WERI-Rb-1 (cell line): Measurements from ENCODE around the gene KCNMA1.

Experiments used
- DNase-seq: peaks from one replicate; pipeline ENCODE4 v3.0.0-alpha.2; 2020
- H3K27ac ChIP-seq: fragments of 250-450 bp; sonication (Bioruptor Pico); 2 replicates; pipeline ENCODE4 v1.5.1; 2020; ENCODE audit warnings: mild to moderate bottlenecking, moderate library complexity
- H3K27me3 ChIP-seq: fragments of 250-450 bp; sonication (Bioruptor Pico); 2 replicates; pipeline ENCODE4 v1.5.1; 2021; ENCODE audit warnings: mild to moderate bottlenecking, low read depth, moderate library complexity; ENCODE audit not compliant: insufficient read depth, severe bottlenecking
- H3K36me3 ChIP-seq: fragments of 250-450 bp; sonication (Bioruptor Pico); 2 replicates; pipeline ENCODE4 v1.5.1; 2020; ENCODE audit warnings: mild to moderate bottlenecking, moderate library complexity
- H3K4me3 ChIP-seq: 2 replicates; pipeline ENCODE4 v1.5.1; 2011; ENCODE audit warnings: low read depth, mild to moderate bottlenecking, control low read depth, low read length
- H3K9me3 ChIP-seq: fragments of 250-450 bp; sonication (Bioruptor Pico); 2 replicates; pipeline ENCODE4 v1.5.1; 2021; ENCODE audit warnings: mild to moderate bottlenecking, moderate library complexity; ENCODE audit not compliant: severe bottlenecking
- CTCF ChIP-seq: IDR thresholded peaks from 2 replicates; pipeline ENCODE4 v1.5.1; 2011; ENCODE audit warnings: low read depth, mild to moderate bottlenecking, control low read depth, inconsistent platforms, low read length

KCNMA1 gene

DNA sequence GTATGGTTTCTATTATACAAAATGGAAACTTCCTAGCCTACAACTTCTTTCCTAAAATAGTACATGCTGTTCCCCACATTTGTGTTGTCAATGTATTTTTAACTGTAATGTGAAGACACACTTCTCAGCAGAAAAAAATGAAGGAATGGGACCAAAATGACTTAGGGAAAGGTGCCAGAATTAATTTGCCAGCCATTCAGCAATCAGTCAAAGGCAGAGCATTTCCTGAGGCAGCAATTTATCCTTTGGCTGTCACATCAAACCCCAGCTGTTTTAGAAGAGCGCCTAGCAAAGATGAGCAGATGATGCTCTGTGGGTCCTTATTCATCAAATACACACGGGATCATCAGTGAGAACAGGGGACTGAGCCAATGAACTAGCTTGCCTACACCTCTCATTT lies 592.5 kb downstream of the KCNMA1 start:
- H3K27ac ChIP-seq, result no peak overlapping the region
- no peak for DNase-seq
- no peaks in the 10 kb centered on the region for H3K27me3 ChIP-seq
- H3K4me3 ChIP-seq, result no peak overlapping the region
- no peaks in the 10 kb centered on the region for H3K9me3 ChIP-seq
- H3K36me3 ChIP-seq, result no peaks in the 10 kb centered on the region
- no peak for TF ChIP-seq CTCF

DNA sequence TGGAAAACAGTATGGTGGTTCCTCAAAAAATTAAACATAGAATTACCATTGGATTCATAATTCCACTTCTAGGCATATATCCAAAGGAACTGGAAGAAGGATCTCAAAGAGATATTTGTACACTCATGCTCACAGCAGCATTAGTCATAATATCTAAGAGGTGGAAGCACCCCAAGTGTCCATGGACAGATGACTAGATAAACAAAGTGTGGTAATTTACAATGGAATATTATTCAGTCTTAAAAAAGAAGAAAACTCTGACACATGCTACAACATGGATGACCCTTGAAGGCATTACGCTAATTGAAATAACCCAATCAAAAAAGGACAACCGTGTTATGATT lies 594.2 kb downstream of the KCNMA1 start:
- Histone ChIP-seq H3K27me3 (no peaks in the 10 kb centered on the region), H3K27ac (no peak overlapping the region), H3K4me3 (no peak overlapping the region), H3K36me3 (no peaks in the 10 kb centered on the region), H3K9me3 (no peaks in the 10 kb centered on the region)
- no peak for TF ChIP-seq CTCF
- no peak for DNase-seq

GRCh38 chr10:77042706-77043419 lies 594.7 kb downstream of the KCNMA1 start:
- H3K27me3 ChIP-seq, result no peaks in the 10 kb centered on the region
- H3K27ac ChIP-seq, result no peak overlapping the region
- TF ChIP-seq CTCF, result no peak
- H3K36me3 ChIP-seq, result no peaks in the 10 kb centered on the region
- no peaks in the 10 kb centered on the region for H3K9me3 ChIP-seq
- H3K4me3 ChIP-seq, result no peak overlapping the region
- no peak for DNase-seq

DNA sequence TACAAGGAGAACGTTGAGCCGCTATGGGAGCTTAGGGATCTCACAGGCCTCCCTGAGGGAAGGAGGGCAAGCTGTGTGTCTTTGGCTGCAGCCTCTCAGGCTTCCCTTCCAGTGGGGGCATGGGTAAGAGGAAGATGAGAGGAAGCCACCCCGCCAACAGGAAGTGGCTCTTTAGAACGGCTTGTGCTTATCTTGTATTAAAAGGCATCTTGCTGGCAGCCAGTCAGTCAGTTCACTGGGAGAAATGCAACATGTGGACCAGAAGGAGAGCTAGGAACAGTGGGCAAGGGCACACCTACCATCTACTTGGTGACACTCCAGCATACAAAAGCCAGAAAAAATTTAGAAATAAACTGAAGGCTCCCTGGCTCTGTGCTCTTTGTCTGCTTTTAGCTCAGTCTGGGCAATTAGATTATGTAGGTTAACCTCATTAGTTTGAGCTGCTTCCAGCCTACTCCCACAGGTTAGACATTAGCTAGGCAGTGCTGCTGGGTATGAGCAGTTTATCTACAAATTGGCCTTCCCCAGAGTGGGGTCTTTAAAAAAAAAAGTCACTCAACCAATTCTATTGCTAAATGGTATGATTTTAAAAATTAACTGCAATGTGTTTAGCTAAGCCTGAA lies 595.9 kb downstream of the KCNMA1 start:
- H3K9me3 ChIP-seq, result no peaks in the 10 kb centered on the region
- no peaks in the 10 kb centered on the region for H3K36me3 ChIP-seq
- peak; percentile 16 for DNase-seq
- no peak overlapping the region for H3K27ac ChIP-seq
- no peak for TF ChIP-seq CTCF
- H3K27me3 ChIP-seq, result no peaks in the 10 kb centered on the region
- H3K4me3 ChIP-seq, result no peak overlapping the region

DNA sequence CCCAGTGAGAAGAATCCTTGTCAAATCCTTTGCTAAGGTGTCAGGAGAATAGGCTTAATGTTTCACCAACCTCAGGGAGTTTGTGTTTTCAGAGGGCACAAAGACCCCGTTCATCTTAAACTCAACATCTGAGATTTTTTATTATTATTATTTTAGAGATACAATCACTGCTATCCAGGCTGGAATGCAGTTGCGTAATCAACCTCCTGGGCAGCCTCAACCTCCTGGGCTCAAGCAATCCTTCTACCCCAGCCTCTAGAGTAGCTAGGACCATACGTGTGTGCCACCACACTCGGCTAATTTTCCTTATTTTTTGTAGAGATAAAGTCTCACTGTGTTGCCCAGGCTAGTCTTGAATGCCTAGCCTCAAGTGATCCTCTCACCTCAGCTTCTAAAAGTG lies 599.2 kb downstream of the KCNMA1 start:
- Histone ChIP-seq H3K27me3 (no peaks in the 10 kb centered on the region), H3K4me3 (no peak overlapping the region), H3K9me3 (no peaks in the 10 kb centered on the region), H3K27ac (no peak overlapping the region), H3K36me3 (no peaks in the 10 kb centered on the region)
- TF ChIP-seq CTCF, result no peak
- DNase-seq, result no peak
